ENCODE measurements around the gene POLA2.
"Not testable (repeated sequence)": the region's sequence is repeated elsewhere in the genome, so short reads cannot be mapped to it uniquely, and the experiment has no call there.

POLA2 gene

DNA sequence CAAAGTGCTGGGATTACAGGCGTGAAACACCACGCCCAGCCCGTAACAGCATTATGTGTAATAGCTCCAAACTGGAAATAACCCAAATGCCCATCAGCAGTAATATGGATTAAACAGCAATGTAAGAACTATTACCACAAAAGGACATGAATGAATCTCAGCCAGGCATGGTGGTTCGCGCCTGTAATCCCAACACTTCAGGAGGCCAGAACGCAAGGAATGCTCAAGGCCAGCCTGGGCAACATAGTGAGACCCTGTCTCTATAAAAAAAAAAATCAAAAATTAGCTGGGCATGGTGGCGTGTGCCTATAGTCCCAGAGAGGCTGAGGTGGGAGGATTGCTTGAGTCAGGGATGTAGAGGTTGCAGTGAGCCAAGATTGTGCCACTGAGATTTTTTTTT is 68.8 kb downstream of the POLA2 start:
- DNase-seq (ENCODE audit: low read depth in 2 of 2): no peak

GRCh38 chr11:65332591-65332990 is 70.8 kb downstream of the POLA2 start:
- DNase-seq (ENCODE audit: low read depth in 2 of 2): not testable (repeated sequence)

- no peak for DNase-seq (ENCODE audit: low read depth in 2 of 2)
These were observed 73.0 kb downstream of the POLA2 start for GRCh38 chr11:65334696-65335295.

DNA sequence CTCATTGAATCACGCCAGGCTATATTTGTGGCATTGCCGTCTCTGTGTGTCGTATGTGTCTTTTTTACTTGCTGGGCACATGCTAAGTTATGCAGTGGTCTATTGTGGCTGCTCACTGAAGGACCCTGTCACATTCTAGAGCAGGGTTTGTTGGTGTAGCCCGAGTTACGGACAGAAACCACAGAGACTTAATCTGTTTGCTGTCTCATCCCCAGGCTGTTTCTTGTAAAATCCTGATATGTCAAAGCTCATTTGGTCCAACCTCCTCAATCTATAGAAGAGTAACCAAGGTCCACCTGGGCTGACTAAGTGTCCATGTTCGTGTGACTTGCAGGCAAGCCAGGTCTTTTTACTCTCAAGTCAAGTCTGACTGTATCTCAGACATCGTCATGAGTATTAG is 76.9 kb downstream of the POLA2 start:
- no peak for DNase-seq (ENCODE audit: low read depth in 2 of 2)

DNA sequence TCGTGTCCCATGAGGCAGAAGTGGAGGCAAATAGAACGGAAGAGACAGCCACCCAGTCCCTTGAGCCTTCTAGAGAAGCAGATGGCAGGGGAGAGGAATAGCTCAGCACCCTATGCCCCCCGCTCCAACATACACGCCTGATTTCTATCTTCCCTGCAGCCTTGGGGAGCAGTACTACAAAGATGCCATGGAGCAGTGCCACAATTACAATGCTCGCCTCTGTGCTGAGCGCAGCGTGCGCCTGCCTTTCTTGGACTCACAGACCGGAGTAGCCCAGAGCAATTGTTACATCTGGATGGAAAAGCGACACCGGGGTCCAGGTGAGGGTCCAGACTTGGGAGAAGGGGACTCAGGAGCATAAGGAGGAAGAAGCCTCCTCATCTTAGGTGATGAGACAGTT is 78.5 kb downstream of the POLA2 start:
- DNase-seq (ENCODE audit: low read depth in 2 of 2): no peak

- DNase-seq (ENCODE audit: low read depth in 2 of 2): no peak
These were observed 80.1 kb downstream of the POLA2 start for GRCh38 chr11:65341856-65342255.
